ENCODE measurements around the gene PRDM11. TPM values are rescaled to one million over a fixed set of nuclear protein-coding genes. Genes with fewer than 3 reads are reported as not detected.

The PRDM11 gene
- total RNA-seq, 1 donor from 2014 or later = 32.9 TPM

DNA sequence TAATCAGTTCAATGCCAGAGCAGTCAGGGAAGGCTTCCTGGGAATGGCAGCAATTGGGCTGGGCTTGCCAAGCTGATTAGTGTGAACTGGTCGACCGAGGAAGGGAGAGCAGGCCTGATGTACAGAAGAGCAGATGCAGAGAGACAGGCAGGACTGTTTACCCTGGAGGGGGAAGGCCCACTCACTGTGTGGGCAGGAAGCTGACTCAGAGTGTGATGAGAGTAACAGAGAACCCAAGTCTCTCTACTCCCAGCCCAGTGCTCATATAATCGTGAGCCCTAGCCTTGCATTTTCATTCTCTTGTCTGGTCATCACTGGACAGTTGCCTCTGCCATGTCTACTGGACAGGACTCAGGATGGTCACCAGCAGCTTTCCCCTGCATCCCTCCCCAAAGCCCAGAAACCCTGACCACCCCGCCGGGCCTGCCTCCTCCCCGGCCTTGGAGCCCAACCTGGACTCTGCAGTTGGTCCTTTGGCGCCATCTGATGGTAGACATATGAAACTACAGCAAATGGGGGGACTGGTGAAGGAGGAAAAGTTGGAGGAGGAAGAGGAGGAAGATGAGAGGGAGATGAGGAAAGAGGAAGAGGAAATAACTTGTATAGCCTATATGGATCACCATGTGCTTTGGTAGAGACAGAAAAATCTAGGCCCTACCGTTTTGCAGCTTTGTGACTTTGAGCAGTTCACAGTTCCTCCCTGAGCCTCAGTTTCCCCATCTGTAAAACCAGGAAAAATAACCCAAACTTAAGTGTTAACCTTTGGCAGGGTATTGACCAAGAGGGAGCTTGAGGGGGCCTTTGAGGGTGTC, 43.4 kb upstream of the PRDM11 start:
- TF ChIP-seq, protein P1, sequence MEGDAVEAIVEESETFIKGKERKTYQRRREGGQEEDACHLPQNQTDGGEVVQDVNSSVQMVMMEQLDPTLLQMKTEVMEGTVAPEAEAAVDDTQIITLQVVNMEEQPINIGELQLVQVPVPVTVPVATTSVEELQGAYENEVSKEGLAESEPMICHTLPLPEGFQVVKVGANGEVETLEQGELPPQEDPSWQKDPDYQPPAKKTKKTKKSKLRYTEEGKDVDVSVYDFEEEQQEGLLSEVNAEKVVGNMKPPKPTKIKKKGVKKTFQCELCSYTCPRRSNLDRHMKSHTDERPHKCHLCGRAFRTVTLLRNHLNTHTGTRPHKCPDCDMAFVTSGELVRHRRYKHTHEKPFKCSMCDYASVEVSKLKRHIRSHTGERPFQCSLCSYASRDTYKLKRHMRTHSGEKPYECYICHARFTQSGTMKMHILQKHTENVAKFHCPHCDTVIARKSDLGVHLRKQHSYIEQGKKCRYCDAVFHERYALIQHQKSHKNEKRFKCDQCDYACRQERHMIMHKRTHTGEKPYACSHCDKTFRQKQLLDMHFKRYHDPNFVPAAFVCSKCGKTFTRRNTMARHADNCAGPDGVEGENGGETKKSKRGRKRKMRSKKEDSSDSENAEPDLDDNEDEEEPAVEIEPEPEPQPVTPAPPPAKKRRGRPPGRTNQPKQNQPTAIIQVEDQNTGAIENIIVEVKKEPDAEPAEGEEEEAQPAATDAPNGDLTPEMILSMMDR (IDR thresholded peaks at IDR 0.05) = peak; percentile 99
- no peaks in the 10 kb centered on the region for H3K36me3 Mint-ChIP-seq (ENCODE audit: low read depth)
- peak overlapping the region; percentile 50 for H3K4me3 Mint-ChIP-seq (ENCODE audit: unreplicated experiment)
- peaks cover 11% of the 10 kb centered on the region for H3K27me3 Mint-ChIP-seq (ENCODE audit: low read depth)
- DNase-seq (ENCODE audit: low spot score) = no peak
- H3K4me1 Mint-ChIP-seq (ENCODE audit: low read depth) = peaks cover 27% of the 10 kb centered on the region
- H3K27ac Mint-ChIP-seq (ENCODE audit: unreplicated experiment) = peak overlapping the region; percentile 59
- H3K9me3 Mint-ChIP-seq (ENCODE audit: low read depth) = no peaks in the 10 kb centered on the region

DNA sequence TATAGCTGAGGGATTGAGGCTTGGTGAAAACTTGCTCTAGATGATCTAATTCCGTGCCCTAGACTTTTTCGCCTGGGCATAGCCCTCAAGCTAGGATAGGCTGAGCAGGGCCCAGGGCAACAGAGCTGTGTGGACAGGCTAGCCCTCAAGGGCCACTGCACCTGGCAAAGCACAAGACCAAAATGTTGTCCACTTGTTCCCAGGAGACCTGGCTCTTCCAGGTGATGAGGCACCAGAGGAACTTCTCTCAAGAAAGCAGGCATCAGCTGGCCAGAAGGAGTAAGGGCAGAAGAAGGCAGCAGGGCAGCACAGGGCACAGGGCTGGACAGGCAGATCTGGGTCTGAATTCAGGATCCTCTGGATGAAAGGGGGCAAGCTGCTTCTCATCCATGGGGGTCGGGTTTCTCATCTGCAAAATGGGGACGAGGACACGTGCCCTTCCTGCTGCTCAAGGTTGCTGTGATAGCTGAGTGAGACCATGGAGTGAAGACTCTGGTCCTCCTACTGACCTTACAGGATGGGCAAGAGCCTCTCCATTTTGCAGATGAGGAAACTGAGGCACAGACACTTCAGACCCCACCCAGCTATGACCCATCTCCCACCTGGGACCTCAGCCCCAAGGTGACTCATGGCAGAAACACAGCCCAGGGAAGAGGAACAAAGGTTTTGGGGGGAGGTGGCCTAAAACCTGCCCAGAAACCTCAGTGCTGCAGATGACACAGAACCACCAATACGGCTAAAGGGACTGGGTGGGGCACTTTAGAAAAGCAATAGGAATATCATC, 42.2 kb upstream of the PRDM11 start:
- no peak for DNase-seq (ENCODE audit: low spot score)
- no peak overlapping the region for H3K4me3 Mint-ChIP-seq (ENCODE audit: unreplicated experiment)
- no peaks in the 10 kb centered on the region for H3K36me3 Mint-ChIP-seq (ENCODE audit: low read depth)
- H3K27me3 Mint-ChIP-seq (ENCODE audit: low read depth) = peaks cover 11% of the 10 kb centered on the region
- H3K27ac Mint-ChIP-seq (ENCODE audit: unreplicated experiment) = no peak overlapping the region
- TF ChIP-seq, protein P1 (IDR thresholded peaks at IDR 0.05) = no peak
- no peaks in the 10 kb centered on the region for H3K9me3 Mint-ChIP-seq (ENCODE audit: low read depth)
- peaks cover 36% of the 10 kb centered on the region for H3K4me1 Mint-ChIP-seq (ENCODE audit: low read depth)

DNA sequence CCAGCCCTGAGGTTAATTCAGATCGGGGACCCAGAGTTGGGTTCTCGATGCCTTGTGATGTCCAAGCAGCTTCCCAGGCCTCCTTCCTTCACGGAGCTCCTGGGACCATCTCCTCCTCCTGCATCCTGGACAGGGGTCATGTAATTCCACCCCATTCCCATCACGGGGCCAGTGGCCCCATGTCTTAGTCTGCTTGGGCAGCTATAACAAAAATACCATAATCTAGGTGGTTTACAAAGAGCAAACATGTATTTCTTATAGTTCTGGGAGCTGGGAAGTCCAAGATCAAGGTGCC, 41.7 kb upstream of the PRDM11 start:
- TF ChIP-seq, protein P1 (IDR thresholded peaks at IDR 0.05) = no peak
- peaks cover 39% of the 10 kb centered on the region for H3K4me1 Mint-ChIP-seq (ENCODE audit: low read depth)
- H3K27me3 Mint-ChIP-seq (ENCODE audit: low read depth) = peaks cover 11% of the 10 kb centered on the region
- no peak for DNase-seq (ENCODE audit: low spot score)
- no peak overlapping the region for H3K27ac Mint-ChIP-seq (ENCODE audit: unreplicated experiment)
- no peaks in the 10 kb centered on the region for H3K36me3 Mint-ChIP-seq (ENCODE audit: low read depth)
- H3K4me3 Mint-ChIP-seq (ENCODE audit: unreplicated experiment) = no peak overlapping the region
- no peaks in the 10 kb centered on the region for H3K9me3 Mint-ChIP-seq (ENCODE audit: low read depth)

DNA sequence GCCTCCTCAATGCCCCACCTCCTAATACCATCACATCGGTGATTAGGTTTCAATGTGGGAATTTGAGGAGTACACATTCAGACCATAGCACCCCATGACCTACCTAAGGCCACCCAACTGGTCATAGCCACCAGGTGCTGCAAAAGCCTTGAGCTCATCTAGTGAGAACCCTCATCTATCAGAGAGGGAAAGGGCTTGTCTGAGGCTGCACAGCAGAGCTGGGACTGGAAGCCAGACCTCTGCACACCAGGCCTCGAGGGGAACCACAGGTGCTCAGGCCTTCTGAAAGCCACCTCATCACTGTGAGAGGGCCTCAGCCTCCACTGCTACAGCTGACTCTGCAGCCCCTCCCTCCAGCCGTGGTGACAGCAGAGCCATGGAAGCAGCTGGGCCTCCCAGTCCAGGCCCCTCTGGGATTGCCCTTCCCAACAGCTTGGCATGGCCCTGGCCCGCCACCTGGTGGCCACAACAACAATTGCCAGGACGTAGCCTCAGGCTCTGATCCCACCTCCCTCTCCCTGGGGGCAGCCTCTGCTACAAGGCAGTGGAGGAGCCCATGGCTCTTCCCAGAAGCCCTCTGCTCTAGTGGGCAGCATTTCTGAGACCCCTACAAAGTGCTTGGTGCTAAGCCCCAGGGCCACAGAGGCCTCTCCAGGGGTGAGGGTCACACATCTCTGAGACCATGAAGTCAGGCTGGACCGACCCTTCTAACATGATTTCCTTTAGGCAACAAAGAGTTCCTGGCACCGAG, 41.0 kb upstream of the PRDM11 start:
- Mint-ChIP-seq H3K36me3 (ENCODE audit: low read depth) (no peaks in the 10 kb centered on the region), H3K4me1 (ENCODE audit: low read depth) (peaks cover 39% of the 10 kb centered on the region), H3K27me3 (ENCODE audit: low read depth) (peaks cover 10% of the 10 kb centered on the region), H3K9me3 (ENCODE audit: low read depth) (no peaks in the 10 kb centered on the region), H3K4me3 (ENCODE audit: unreplicated experiment) (no peak overlapping the region), H3K27ac (ENCODE audit: unreplicated experiment) (no peak overlapping the region)
- TF ChIP-seq, protein P1 (IDR thresholded peaks at IDR 0.05) = peak; percentile 99
- DNase-seq (ENCODE audit: low spot score) = no peak

DNA sequence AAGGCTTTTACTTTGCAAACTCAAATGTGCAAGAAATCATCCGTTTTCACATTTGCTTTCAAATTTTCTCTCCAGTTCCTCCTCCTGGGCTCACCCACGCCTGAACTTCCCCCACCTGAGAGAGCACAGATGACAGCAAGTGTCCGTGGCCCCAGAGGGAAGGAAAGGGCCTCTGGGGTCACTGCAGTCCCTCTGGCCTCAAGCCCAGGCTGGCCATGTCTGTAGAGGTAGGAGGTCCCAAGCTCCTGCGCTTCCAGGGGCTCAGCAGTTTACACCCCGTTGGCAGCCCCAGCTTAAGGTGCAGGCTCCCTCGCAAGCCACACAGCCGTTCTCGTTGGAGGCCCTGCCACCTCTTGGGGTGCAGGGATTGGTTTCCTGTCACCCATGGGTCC, 40.5 kb upstream of the PRDM11 start:
- Mint-ChIP-seq H3K36me3 (ENCODE audit: low read depth) (no peaks in the 10 kb centered on the region), H3K4me1 (ENCODE audit: low read depth) (peaks cover 39% of the 10 kb centered on the region), H3K27ac (ENCODE audit: unreplicated experiment) (no peak overlapping the region), H3K4me3 (ENCODE audit: unreplicated experiment) (no peak overlapping the region), H3K9me3 (ENCODE audit: low read depth) (no peaks in the 10 kb centered on the region), H3K27me3 (ENCODE audit: low read depth) (peaks cover 6% of the 10 kb centered on the region)
- TF ChIP-seq, protein P1 (IDR thresholded peaks at IDR 0.05) = no peak
- no peak for DNase-seq (ENCODE audit: low spot score)

Measured in chondrocyte (in vitro differentiated cells).